Mesenchymal stem cell (in vitro differentiated cells and primary cell): ENCODE measurements around the gene OTUD5.

Source experiments
- DNase-seq: peaks from one replicate; pipeline ENCODE4 v3.0.0-alpha.2; 2013
- H2AFZ ChIP-seq: one replicate; pipeline ENCODE4 v1.6.1; 2013; ENCODE audit warnings: low read depth, mild to moderate bottlenecking, control low read depth, inconsistent platforms, low read length, moderate library complexity
- H2AK5ac ChIP-seq: 2 replicates; pipeline ENCODE4 v1.6.1; 2013; ENCODE audit warnings: low read length, moderate library complexity, mild to moderate bottlenecking, inconsistent platforms; ENCODE audit not compliant: severe bottlenecking
- H2BK120ac ChIP-seq: one replicate; pipeline ENCODE4 v1.6.1; 2013; ENCODE audit warnings: low read depth, mild to moderate bottlenecking, inconsistent platforms, low read length, moderate library complexity
- H2BK12ac ChIP-seq, 2 experiments: one replicate each; pipeline ENCODE4 v1.6.1; 2013; ENCODE audit warnings: inconsistent platforms in 2 of 2, low read length in 2 of 2, mild to moderate bottlenecking in 2 of 2, moderate library complexity in 2 of 2, control low read depth in 1 of 2
- H2BK15ac ChIP-seq: one replicate; pipeline ENCODE4 v1.6.1; 2013; ENCODE audit warnings: mild to moderate bottlenecking, low read depth, inconsistent platforms; ENCODE audit not compliant: poor library complexity, severe bottlenecking
- H2BK5ac ChIP-seq: 2 replicates; pipeline ENCODE4 v1.6.1; 2013; ENCODE audit warnings: low read depth, mild to moderate bottlenecking, low read length, control low read depth, inconsistent platforms; ENCODE audit not compliant: poor library complexity, severe bottlenecking
- H3K14ac ChIP-seq, 2 experiments: one replicate each; pipeline ENCODE4 v1.6.1; 2013; ENCODE audit warnings: inconsistent platforms in 2 of 2, low read length in 2 of 2, control low read depth in 1 of 2, mild to moderate bottlenecking in 1 of 2, moderate library complexity in 1 of 2
- H3K18ac ChIP-seq, 2 experiments: one replicate each; pipeline ENCODE4 v1.6.1; 2013; ENCODE audit warnings: inconsistent platforms in 2 of 2, low read length in 2 of 2, control low read depth in 1 of 2, low read depth in 1 of 2, mild to moderate bottlenecking in 1 of 2
- H3K23ac ChIP-seq, 2 experiments: one replicate each; pipeline ENCODE4 v1.6.1; 2013; ENCODE audit warnings: inconsistent platforms in 2 of 2, low read length in 2 of 2, mild to moderate bottlenecking in 2 of 2, moderate library complexity in 2 of 2, control low read depth in 1 of 2
- H3K27ac ChIP-seq: 2 replicates; pipeline ENCODE4 v1.5.1; 2013; ENCODE audit warnings: mild to moderate bottlenecking, moderate library complexity, low read length, control low read depth, inconsistent platforms; ENCODE audit not compliant: poor library complexity, severe bottlenecking
- H3K27me3 ChIP-seq, 2 experiments: 2 replicates each; pipeline versions ENCODE4 v1.6.1 to v1.7.0; 2013; ENCODE audit warnings: low read length in 2 of 2, mild to moderate bottlenecking in 2 of 2, moderate library complexity in 2 of 2, control low read depth in 1 of 2, inconsistent platforms in 1 of 2; ENCODE audit not compliant: control insufficient read depth in 1 of 2, insufficient read depth in 1 of 2
- H3K36me3 ChIP-seq, 2 experiments: 2 replicates each; pipeline versions ENCODE4 v1.6.1 to v1.7.0; 2013; ENCODE audit warnings: low read length in 2 of 2, control low read depth in 1 of 2, inconsistent platforms in 1 of 2, low read depth in 1 of 2, mild to moderate bottlenecking in 1 of 2; ENCODE audit not compliant: insufficient read depth in 2 of 2, control insufficient read depth in 1 of 2
- H3K4ac ChIP-seq, 2 experiments: one replicate each; pipeline ENCODE4 v1.6.1; 2013; ENCODE audit warnings: inconsistent platforms in 2 of 2, low read length in 2 of 2, mild to moderate bottlenecking in 2 of 2, moderate library complexity in 2 of 2, control low read depth in 1 of 2, low read depth in 1 of 2
- H3K4me1 ChIP-seq: 2 replicates; pipeline ENCODE4 v1.6.1; 2013; ENCODE audit warnings: low read depth, low read length, control low read depth; ENCODE audit not compliant: control insufficient read depth, insufficient read depth
- H3K4me2 ChIP-seq: 2 replicates; pipeline ENCODE4 v1.6.1; 2013; ENCODE audit warnings: low read length, mild to moderate bottlenecking, inconsistent platforms; ENCODE audit not compliant: poor library complexity, severe bottlenecking
- H3K4me3 ChIP-seq, 2 experiments: 2 replicates each; pipeline versions ENCODE4 v1.5.1 to v1.7.0; 2013; ENCODE audit warnings: low read length in 2 of 2, mild to moderate bottlenecking in 2 of 2, control low read depth in 1 of 2, low read depth in 1 of 2; ENCODE audit not compliant: insufficient read depth in 1 of 2
- H3K79me1 ChIP-seq: replicated peaks from 2 replicates; pipeline ENCODE4 v1.6.1; 2013; ENCODE audit warnings: mild to moderate bottlenecking, control low read depth, low read length, inconsistent platforms; ENCODE audit not compliant: poor library complexity, severe bottlenecking
- H3K9ac ChIP-seq: 2 replicates; pipeline ENCODE4 v1.7.0; 2013; ENCODE audit warnings: mild to moderate bottlenecking, low read length, moderate library complexity
- H3K9me3 ChIP-seq: 2 replicates; pipeline ENCODE4 v1.7.0; 2013; ENCODE audit warnings: mild to moderate bottlenecking, low read length; ENCODE audit not compliant: control insufficient read depth
- H4K8ac ChIP-seq: one replicate; pipeline ENCODE4 v1.6.1; 2013; ENCODE audit warnings: inconsistent platforms, mild to moderate bottlenecking, low read length, moderate library complexity
- H4K91ac ChIP-seq: one replicate; pipeline ENCODE4 v1.6.1; 2013; ENCODE audit warnings: mild to moderate bottlenecking, low read length, inconsistent platforms
- WGBS: methylation state at CpG from one replicate; pipeline ENCODE4 v1.1.7; 2013; ENCODE audit warnings: mixed read lengths; 5-methylcytosine and 5-hydroxymethylcytosine counted together

The OTUD5 gene

DNA sequence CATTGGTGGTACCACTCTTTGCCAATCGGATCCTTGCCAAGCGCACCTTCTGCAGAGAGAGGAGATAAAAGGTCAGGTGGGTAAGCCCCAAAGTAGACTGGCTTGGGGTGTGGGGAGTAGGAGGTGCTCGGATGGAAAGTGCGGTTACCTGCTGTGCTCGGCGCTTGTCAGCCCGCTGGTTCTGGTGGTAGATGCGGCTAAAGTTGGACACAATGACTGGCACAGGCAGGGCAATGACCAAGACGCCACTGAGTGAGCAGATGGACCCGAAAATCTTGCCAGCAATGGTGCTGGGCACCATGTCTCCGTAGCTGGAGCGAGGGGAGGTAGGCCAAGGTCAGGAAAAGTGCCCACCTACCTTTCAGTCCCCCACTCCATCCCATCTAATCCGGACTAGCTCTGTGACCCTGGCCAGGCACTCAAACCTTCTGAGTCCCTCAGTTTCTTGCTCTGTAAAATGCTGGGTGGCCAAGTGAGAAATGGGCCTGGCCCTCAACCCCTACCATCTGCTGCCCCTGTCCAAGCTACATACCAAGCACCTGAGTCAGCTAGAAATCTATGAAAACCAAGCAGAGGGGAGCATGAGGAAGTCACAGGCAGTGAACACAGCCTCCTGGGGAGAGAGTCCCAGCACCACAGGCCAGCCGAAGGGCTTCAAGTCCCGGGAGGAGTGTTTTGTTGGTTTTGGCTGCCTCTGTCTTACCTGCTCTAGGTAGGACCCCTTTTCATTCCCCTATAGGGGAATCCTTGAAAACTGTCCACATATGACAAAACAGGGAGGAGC is 9.6 kb upstream of the OTUD5 start:
- H3K23ac ChIP-seq: no peak overlapping the region
- H3K4me3 ChIP-seq: no peak overlapping the region
- H3K36me3 ChIP-seq: peaks cover 6 to 33% of the 10 kb centered on the region in 2 experiments
- no peak overlapping the region for H2BK5ac ChIP-seq
- H3K18ac ChIP-seq: no peak overlapping the region
- H3K79me1 ChIP-seq: peaks cover 2% of the 10 kb centered on the region
- peak overlapping the region; percentile 56 for H2AK5ac ChIP-seq
- H3K4ac ChIP-seq: no peak overlapping the region
- peaks cover 0 to 4% of the 10 kb centered on the region in 2 experiments for H3K27me3 ChIP-seq
- H4K91ac ChIP-seq: no peak overlapping the region
- peak; percentile 33 for DNase-seq
- H3K14ac ChIP-seq: no peak overlapping the region
- no peaks in the 10 kb centered on the region for H3K9me3 ChIP-seq
- no peak overlapping the region for H2BK120ac ChIP-seq
- H2BK12ac ChIP-seq: no peak overlapping the region
- H4K8ac ChIP-seq: no peak overlapping the region
- H2BK15ac ChIP-seq: no peak overlapping the region
- WGBS: 91% methylated on average over 15 of the region's 15 CpGs
- peak overlapping the region; percentile 29 for H3K4me2 ChIP-seq
- H2AFZ ChIP-seq: no peak overlapping the region
- peaks cover 10% of the 10 kb centered on the region for H3K4me1 ChIP-seq
- H3K27ac ChIP-seq: peak overlapping the region; percentile 87
- H3K9ac ChIP-seq: no peak overlapping the region

- Histone ChIP-seq H4K91ac (no peak overlapping the region), H2BK5ac (no peak overlapping the region), H3K4me2 (no peak overlapping the region), H2AFZ (no peak overlapping the region), H3K4ac (no peak overlapping the region), H3K27ac (no peak overlapping the region), H3K4me1 (peaks cover 10% of the 10 kb centered on the region), H3K9me3 (no peaks in the 10 kb centered on the region), H2AK5ac (no peak overlapping the region), H2BK120ac (no peak overlapping the region), H3K23ac (no peak overlapping the region), H3K14ac (no peak overlapping the region), H3K79me1 (peaks cover 2% of the 10 kb centered on the region), H3K36me3 (peaks cover 6 to 38% of the 10 kb centered on the region in 2 experiments), H3K27me3 (peaks cover 0 to 4% of the 10 kb centered on the region in 2 experiments), H3K4me3 (no peak overlapping the region), H4K8ac (no peak overlapping the region), H3K9ac (no peak overlapping the region), H3K18ac (no peak overlapping the region), H2BK12ac (no peak overlapping the region), H2BK15ac (no peak overlapping the region)
- WGBS: 94% methylated on average over 12 of the region's 14 CpGs
- DNase-seq: no peak
Observed at GRCh38 chrX:48965959-48966358, 8.6 kb upstream of the OTUD5 start.

- Histone ChIP-seq H4K8ac (no peak overlapping the region), H2BK15ac (no peak overlapping the region), H3K18ac (no peak overlapping the region), H3K4me2 (no peak overlapping the region), H3K27me3 (peaks cover 0 to 3% of the 10 kb centered on the region in 2 experiments), H3K27ac (no peak overlapping the region), H2AFZ (no peak overlapping the region), H3K14ac (no peak overlapping the region), H2AK5ac (no peak overlapping the region), H2BK120ac (no peak overlapping the region), H3K4ac (no peak overlapping the region), H3K9ac (no peak overlapping the region), H3K4me1 (peaks cover 5% of the 10 kb centered on the region), H2BK12ac (no peak overlapping the region), H3K79me1 (peaks cover 2% of the 10 kb centered on the region), H3K36me3 (peaks cover 6 to 26% of the 10 kb centered on the region in 2 experiments), H3K23ac (no peak overlapping the region), H3K9me3 (no peaks in the 10 kb centered on the region), H3K4me3 (no peak overlapping the region), H2BK5ac (no peak overlapping the region), H4K91ac (no peak overlapping the region)
- 29% methylated on average over 4 of the region's 5 CpGs for WGBS
- peak; percentile 54 for DNase-seq
Observed at GRCh38 chrX:48961585-48962091, 4.2 kb upstream of the OTUD5 start.

GRCh38 chrX:48960291-48960690 is 2.9 kb upstream of the OTUD5 start:
- Histone ChIP-seq H4K8ac (no peak overlapping the region), H3K4ac (no peak overlapping the region), H2BK120ac (no peak overlapping the region), H3K18ac (no peak overlapping the region), H2BK5ac (no peak overlapping the region), H3K14ac (no peak overlapping the region), H3K27ac (no peak overlapping the region), H2BK12ac (no peak overlapping the region), H3K23ac (no peak overlapping the region), H3K79me1 (no peaks in the 10 kb centered on the region), H3K4me1 (peaks cover 4% of the 10 kb centered on the region), H4K91ac (no peak overlapping the region), H3K4me3 (no peak overlapping the region), H2AFZ (no peak overlapping the region), H2AK5ac (no peak overlapping the region), H3K4me2 (no peak overlapping the region), H2BK15ac (no peak overlapping the region), H3K36me3 (peaks cover 14 to 21% of the 10 kb centered on the region in 2 experiments), H3K9me3 (no peaks in the 10 kb centered on the region), H3K27me3 (peaks cover 0 to 3% of the 10 kb centered on the region in 2 experiments), H3K9ac (no peak overlapping the region)
- WGBS: 98% methylated on average over 2 of the region's 2 CpGs
- DNase-seq: no peak
